Fibroblast of lung (primary cell): ENCODE results near the gene ARID4A. TPM values are rescaled to one million over a fixed set of nuclear protein-coding genes. Genes with fewer than 3 reads are reported as not detected.

Experiments used
- DNase-seq, 2 donors: peaks; one replicate each; pipeline versions ENCODE4 v3.0.0 to v3.0.0-alpha.2; 2010; ENCODE audit warnings: low read depth in 2 of 2
- H2AFZ ChIP-seq: 2 replicates; pipeline ENCODE4 v1.5.1; 2012; ENCODE audit warnings: low read length, control low read depth, inconsistent platforms
- H3K27ac ChIP-seq: 2 replicates; pipeline ENCODE4 v1.5.1; 2011; ENCODE audit warnings: low read length, control low read depth; ENCODE audit not compliant: insufficient read depth
- H3K27me3 ChIP-seq: 2 replicates; pipeline ENCODE4 v1.5.1; 2011; ENCODE audit warnings: mild to moderate bottlenecking, low read length; ENCODE audit not compliant: control insufficient read depth, insufficient read depth
- H3K36me3 ChIP-seq: 2 replicates; pipeline ENCODE4 v1.5.1; 2011; ENCODE audit warnings: low read length; ENCODE audit not compliant: control insufficient read depth, insufficient read depth
- H3K4me1 ChIP-seq: 2 replicates; pipeline ENCODE4 v1.5.1; 2011; ENCODE audit warnings: low read length; ENCODE audit not compliant: control insufficient read depth, insufficient read depth; ENCODE audit errors: extremely low read depth
- H3K4me2 ChIP-seq: 2 replicates; pipeline ENCODE4 v1.5.1; 2011; ENCODE audit warnings: low read length, control low read depth; ENCODE audit not compliant: insufficient read depth; ENCODE audit errors: extremely low read depth
- H3K4me3 ChIP-seq, 4 experiments: fragments of 200-600 bp in 1 of 4; sonication (generic) in 1 of 4; replicated peaks in 1 of 4; 2 replicates each; pipeline ENCODE4 v1.5.1; 2011 to 2016; ENCODE audit warnings: low read length in 4 of 4, low read depth in 3 of 4, mild to moderate bottlenecking in 3 of 4, control low read depth in 2 of 4, inconsistent platforms in 1 of 4, mixed read lengths in 1 of 4; ENCODE audit not compliant: insufficient read depth in 1 of 4; ENCODE audit errors: control extremely low read depth in 1 of 4
- H3K79me2 ChIP-seq: 2 replicates; pipeline ENCODE4 v1.5.1; 2012; ENCODE audit warnings: mild to moderate bottlenecking, low read length, inconsistent platforms; ENCODE audit not compliant: control insufficient read depth, insufficient read depth
- H3K9ac ChIP-seq: 2 replicates; pipeline ENCODE4 v1.5.1; 2011; ENCODE audit warnings: mild to moderate bottlenecking, low read length, control low read depth; ENCODE audit not compliant: insufficient read depth
- H3K9me3 ChIP-seq: 2 replicates; pipeline ENCODE4 v1.5.1; 2012; ENCODE audit warnings: low read depth, low read length; ENCODE audit not compliant: control insufficient read depth, insufficient read depth
- H4K20me1 ChIP-seq: 2 replicates; pipeline ENCODE4 v1.5.1; 2011; ENCODE audit warnings: low read length; ENCODE audit not compliant: control insufficient read depth, insufficient read depth; ENCODE audit errors: extremely low read depth
- EZH2 ChIP-seq: IDR thresholded peaks from 2 replicates; pipeline ENCODE4 v1.5.1; 2012; ENCODE audit warnings: low read length, control low read depth, mild to moderate bottlenecking; ENCODE audit errors: missing control alignments
- polyA plus RNA-seq, 2 donors: library from polyadenylated mRNA; depleted of rRNA in 1 of 2; stranded (reverse) in 1 of 2; unstranded in 1 of 2; fragments of >200 nt; gene quantifications; 2 replicates each; pipeline ENCODE4 v1.2.1, GENCODE V29; 2011 to 2012; ENCODE audit warnings: missing spikeins in 1 of 2
- total RNA-seq: library from RNA; depleted of rRNA; stranded (reverse); fragments of >200 nt; gene quantifications from 2 replicates; pipeline ENCODE4 v1.2.1, GENCODE V29; 2014
- TF ChIP-seq, protein P1 (sequence below), 2 donors: IDR thresholded peaks in 1 of 2; conservative IDR thresholded peaks in 1 of 2; 1 replicate in 1 of 2; 2 replicates in 1 of 2; pipeline ENCODE4 v1.5.1; 2011 to 2012; ENCODE audit warnings: low read length in 2 of 2, control low read depth in 1 of 2, inconsistent platforms in 1 of 2, low read depth in 1 of 2, mild to moderate bottlenecking in 1 of 2

ARID4A gene
- total and polyA plus RNA-seq, 2 donors (not counting 1 experiment from before 2014, with no cell fraction given), result 12.1 to 12.2 TPM

DNA sequence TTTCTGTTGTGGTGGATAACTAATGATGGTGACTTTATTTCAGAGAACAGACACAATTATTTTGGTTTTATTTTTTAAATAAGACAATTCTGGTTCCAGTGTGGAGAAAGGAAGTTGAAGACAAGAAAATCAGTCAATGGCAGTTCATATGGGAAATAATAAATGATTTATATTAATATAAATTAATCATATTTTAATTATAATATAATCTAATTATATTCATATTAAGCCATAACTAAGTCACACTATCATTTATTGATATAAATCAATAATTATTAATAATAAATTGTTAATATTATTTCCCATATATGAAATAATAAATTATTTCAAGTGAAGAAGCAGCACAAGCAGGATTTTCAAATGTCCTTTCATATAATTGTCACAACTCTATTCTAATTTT, 100.1 kb downstream of the ARID4A start:
- H3K9ac ChIP-seq, result no peak overlapping the region
- H3K79me2 ChIP-seq, result no peaks in the 10 kb centered on the region
- H3K4me1 ChIP-seq, result peaks cover 3% of the 10 kb centered on the region
- H3K27me3 ChIP-seq, result no peaks in the 10 kb centered on the region
- H3K9me3 ChIP-seq, result no peaks in the 10 kb centered on the region
- no peaks in the 10 kb centered on the region for H3K36me3 ChIP-seq
- DNase-seq, result no peak
- no peak overlapping the region for H3K27ac ChIP-seq
- no peak for TF ChIP-seq EZH2
- H2AFZ ChIP-seq, result no peak overlapping the region
- H3K4me3 ChIP-seq, result no peak overlapping the region
- H4K20me1 ChIP-seq, result no peaks in the 10 kb centered on the region
- H3K4me2 ChIP-seq, result no peak overlapping the region

DNA sequence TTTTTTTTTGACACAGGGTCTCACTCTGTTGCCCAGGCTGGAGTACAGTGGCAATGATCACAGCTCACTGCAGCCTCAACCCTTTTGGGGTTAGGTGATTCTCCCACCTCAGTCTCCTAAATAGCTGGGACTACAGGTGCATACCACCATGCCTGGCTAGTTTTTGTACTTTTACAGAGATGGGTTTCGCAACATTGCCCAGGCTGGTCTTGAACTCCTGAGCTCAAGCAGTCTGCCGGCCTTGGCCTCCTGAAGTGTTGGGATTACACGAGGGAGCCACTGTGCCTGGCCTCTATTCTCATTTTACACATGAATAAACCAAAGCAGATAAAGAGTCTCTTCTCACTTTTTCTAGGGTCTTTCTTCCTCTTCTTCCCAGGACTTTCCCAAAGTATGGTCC, 100.5 kb downstream of the ARID4A start:
- Histone ChIP-seq H3K9ac (no peak overlapping the region), H2AFZ (no peak overlapping the region), H4K20me1 (no peaks in the 10 kb centered on the region), H3K9me3 (no peaks in the 10 kb centered on the region), H3K27ac (no peak overlapping the region), H3K4me1 (peaks cover 3% of the 10 kb centered on the region), H3K27me3 (no peaks in the 10 kb centered on the region), H3K79me2 (no peaks in the 10 kb centered on the region), H3K36me3 (no peaks in the 10 kb centered on the region), H3K4me2 (no peak overlapping the region), H3K4me3 (no peak overlapping the region)
- TF ChIP-seq EZH2, result no peak
- TF ChIP-seq, protein P1, sequence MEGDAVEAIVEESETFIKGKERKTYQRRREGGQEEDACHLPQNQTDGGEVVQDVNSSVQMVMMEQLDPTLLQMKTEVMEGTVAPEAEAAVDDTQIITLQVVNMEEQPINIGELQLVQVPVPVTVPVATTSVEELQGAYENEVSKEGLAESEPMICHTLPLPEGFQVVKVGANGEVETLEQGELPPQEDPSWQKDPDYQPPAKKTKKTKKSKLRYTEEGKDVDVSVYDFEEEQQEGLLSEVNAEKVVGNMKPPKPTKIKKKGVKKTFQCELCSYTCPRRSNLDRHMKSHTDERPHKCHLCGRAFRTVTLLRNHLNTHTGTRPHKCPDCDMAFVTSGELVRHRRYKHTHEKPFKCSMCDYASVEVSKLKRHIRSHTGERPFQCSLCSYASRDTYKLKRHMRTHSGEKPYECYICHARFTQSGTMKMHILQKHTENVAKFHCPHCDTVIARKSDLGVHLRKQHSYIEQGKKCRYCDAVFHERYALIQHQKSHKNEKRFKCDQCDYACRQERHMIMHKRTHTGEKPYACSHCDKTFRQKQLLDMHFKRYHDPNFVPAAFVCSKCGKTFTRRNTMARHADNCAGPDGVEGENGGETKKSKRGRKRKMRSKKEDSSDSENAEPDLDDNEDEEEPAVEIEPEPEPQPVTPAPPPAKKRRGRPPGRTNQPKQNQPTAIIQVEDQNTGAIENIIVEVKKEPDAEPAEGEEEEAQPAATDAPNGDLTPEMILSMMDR (conservative IDR thresholded peaks at IDR 0.05 in 1 of 2, IDR thresholded peaks at IDR 0.05 in 1 of 2; ENCODE audit: low read depth in 1 of 2, low read length in 2 of 2), result no peak
- no peak for DNase-seq

- Histone ChIP-seq H4K20me1 (no peaks in the 10 kb centered on the region), H3K9ac (no peak overlapping the region), H3K4me1 (no peaks in the 10 kb centered on the region), H3K9me3 (no peaks in the 10 kb centered on the region), H2AFZ (no peak overlapping the region), H3K27ac (no peak overlapping the region), H3K4me3 (no peak overlapping the region), H3K4me2 (no peak overlapping the region), H3K27me3 (no peaks in the 10 kb centered on the region), H3K36me3 (no peaks in the 10 kb centered on the region), H3K79me2 (no peaks in the 10 kb centered on the region)
- TF ChIP-seq, protein P1 (conservative IDR thresholded peaks at IDR 0.05 in 1 of 2, IDR thresholded peaks at IDR 0.05 in 1 of 2; ENCODE audit: low read depth in 1 of 2, low read length in 2 of 2), result no peak
- no peak for TF ChIP-seq EZH2
- no peak for DNase-seq
Measured at GRCh38 chr14:58401587-58401986, 103.2 kb downstream of the ARID4A start.
